ENCODE measurements around the gene PTCD2.

GRCh38 chr5:72273547-72273946 lies 46.6 kb upstream of the PTCD2 start:
- TF ChIP-seq EP300 (IDR thresholded peaks at IDR 0.05): no peak
- no peak for TF ChIP-seq POLR2AphosphoS5 (IDR thresholded peaks at IDR 0.05)
- no peak for TF ChIP-seq CTCF (IDR thresholded peaks at IDR 0.05)
- TF ChIP-seq POLR2A (IDR thresholded peaks at IDR 0.05): no peak
